ENCODE measurements around the gene TBX4.

The TBX4 gene

DNA sequence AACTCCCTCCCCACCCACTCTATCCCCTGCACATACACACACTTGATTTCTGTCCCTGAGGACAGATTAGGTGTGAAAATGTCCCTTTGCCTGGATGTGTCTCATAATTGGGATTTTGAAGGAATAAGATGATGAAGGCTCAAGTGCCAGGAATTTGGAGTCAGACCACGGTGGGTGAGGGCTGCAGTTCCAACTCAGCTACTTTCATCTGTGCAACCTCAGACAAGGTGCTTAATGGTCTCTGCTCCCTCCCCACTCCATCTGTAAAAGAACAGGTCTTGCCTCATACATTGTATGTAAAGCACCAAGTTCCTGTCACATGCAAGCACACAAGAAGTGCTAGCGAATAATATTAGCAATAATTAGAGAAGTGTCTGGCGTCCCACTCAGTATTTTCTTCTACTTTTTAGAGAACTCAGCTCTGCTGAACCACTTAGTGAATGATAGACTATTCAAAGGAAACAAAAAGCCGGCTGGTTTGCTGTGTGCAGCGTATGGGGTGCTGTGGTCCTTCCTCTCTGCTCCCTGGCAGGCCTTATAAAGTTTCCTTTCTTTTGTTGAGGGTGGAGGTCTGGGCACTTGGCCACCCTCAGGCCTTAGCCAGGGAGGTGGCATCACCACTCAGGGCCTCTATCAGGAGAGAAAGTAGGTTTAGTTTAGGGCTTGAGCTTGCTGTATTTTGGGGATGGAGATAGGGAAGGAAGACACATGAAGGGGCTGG, 6.4 kb downstream of the TBX4 start:
- DNase-seq (ENCODE audit: insufficient read length, low spot score) (no peak), FAIRE-seq (no peak)
- TF ChIP-seq POLR2A (IDR thresholded peaks at IDR 0.05; ENCODE audit: low read depth, low read length) = no peak

DNA sequence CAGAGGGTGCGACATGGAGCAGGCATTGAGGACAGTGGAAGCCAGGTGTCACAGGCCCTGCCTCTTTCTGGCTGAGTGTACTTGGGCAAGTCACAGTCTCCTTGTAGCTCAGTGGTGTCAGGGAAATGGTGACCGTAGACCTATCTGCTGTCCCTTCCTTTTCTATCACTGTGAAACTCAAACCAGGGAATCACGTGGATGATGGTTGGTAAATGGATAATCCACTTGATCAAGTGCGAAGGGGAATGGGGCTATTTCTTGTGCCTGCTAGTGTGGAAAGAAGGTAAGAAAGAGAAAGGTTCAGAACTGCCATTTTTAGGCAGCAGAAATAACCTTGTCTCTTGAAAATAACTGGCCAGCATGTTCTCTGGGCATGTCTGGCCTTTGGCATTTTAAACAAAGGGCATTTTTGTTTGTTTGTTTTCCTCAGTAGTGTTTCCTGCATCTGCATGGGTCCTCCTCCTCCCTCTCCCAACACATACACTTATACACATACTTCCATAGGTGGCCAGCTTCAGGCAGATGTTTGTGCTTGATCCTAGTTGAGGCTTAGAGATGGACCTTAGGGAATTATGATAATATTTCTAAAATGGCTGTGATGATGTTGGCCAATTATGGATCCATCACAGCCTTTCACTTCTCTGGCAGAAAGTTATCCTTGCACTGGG, 7.1 kb downstream of the TBX4 start:
- TF ChIP-seq POLR2A (IDR thresholded peaks at IDR 0.05; ENCODE audit: low read depth, low read length) = no peak
- FAIRE-seq (no peak), DNase-seq (ENCODE audit: insufficient read length, low spot score) (no peak)

DNA sequence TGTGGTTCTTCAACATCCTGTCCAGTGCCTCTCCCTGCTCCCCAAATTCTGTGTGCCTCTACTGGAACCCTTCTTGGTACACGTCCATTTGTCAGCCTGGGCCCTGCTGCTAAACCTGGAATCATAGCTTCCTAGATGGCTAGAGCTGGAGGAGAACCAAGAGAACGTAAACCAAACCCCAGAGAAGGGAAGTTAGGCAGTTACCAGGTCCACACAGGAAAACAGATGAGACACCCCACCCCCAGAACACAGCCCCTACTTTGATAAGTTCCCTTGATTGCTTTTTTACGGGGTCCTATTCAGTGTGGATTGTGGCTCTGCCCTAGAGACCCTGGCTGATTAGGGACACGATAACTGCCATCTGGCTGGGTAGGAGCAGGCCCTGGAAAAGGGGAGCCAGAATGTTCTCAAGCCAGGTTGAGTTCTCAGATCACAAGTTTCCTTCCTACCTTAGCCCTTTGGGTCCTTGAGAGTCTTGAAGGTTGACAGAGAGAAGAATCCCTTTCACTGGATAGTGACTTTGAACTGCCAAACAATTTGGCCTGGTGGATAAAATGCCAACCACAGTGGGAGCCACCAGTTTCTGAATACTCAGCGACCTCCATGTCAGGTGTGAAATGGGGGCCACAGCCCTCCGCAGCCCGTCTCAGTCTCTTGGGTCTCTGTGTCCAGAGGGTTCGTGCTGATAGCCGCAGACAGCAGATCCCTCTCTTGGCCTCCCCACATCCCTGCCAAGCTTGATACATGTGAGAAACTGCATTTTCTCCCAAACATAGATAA, 7.9 kb downstream of the TBX4 start:
- DNase-seq (ENCODE audit: insufficient read length, low spot score) (no peak), FAIRE-seq (no peak)
- no peak for TF ChIP-seq POLR2A (IDR thresholded peaks at IDR 0.05; ENCODE audit: low read depth, low read length)

DNA sequence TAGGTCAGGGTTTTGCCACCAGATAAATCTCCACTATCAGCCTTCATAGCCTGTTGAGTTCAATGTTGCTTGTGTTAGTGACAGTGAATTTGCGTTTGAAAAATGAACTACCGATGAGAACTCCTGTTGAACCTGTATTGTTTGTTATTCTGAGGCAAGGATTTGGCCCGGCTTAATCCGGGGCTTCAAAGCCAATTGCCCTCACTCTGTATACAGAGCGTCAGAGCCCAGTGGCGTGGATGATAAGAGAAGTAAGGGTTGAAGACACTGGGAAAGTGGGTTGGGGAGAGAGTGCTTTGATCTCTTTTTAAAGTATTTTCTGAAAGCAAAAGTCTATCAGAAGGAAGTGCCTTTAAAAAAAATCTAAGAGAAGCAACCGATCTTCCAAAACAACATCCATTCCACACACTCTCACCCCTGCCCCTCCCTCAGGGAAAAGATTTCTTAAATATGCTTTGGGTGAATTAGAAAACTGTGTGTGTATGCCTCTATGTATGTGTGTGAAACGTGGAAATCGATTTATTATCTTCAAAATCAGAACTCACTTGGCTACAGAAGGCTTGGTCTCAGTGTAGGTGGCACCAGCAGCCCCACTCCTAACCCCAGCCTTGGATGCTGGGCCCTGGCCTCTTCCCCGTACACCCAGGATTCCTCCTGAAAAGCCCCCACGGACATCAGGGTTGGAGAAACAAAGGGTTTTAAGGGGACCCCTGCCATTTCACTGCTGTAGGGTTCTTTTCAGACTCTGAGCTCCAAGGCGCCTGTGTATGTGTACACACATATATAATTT, 8.8 kb downstream of the TBX4 start:
- no peak for DNase-seq (ENCODE audit: insufficient read length, low spot score)
- no peak for FAIRE-seq
- TF ChIP-seq POLR2A (IDR thresholded peaks at IDR 0.05; ENCODE audit: low read depth, low read length) = no peak

DNA sequence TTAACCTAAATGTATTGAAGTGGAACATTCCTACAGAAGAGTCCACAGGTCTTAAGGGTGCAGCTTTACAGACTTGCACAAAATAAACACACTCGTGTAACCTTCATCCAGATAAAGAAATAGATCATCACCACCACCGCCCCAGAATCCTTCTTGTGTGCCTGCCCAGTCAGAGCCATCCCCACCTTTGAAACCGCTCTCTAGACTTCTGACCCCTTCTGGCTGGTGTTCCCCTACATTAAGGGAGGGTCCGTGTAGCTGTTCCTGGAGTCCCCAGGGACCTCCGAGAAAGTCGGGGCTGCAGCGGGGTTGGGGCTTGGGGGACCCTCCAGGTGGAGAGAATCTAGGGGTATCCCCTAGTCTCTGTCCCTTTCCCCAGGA, 9.4 kb downstream of the TBX4 start:
- no peak for FAIRE-seq
- TF ChIP-seq POLR2A (IDR thresholded peaks at IDR 0.05; ENCODE audit: low read depth, low read length) = no peak
- no peak for DNase-seq (ENCODE audit: insufficient read length, low spot score)

DNA sequence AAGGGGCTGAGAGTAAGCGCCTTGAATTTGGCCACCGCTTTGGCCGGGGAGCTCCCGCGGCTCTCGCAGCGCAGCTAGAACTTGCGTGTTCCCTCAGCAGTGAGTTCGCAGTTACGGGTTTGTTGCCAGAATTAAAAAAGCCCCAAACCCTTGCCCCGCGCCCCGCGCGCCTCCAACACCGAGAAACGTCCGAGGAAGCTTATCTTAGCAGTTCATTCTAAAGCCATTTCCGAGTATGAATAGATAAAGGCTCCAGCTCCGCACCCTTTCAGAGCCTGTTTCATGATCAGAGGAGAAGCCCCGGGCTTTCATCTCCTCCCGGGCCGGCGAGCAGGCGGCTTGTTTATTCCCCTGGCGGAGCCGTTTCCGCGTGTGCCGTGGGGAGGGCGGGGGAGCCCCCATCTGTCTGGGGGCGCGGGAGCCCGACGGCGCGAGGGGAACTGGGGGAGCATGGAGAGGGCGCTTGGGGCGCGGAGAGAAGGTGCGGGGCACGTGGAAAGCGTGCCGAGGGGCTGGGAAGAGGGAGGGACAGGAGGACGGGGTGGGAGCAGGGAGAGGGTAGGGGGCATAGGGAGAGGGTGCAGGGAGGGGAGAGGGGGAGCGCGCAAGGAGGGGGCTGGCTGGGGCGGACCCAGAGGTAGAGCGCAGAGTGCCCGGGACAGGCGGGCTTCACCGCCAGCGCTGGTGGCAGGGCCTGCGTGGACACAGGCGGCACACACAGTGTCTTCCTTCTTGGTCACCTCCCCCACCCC, 9.9 kb downstream of the TBX4 start:
- DNase-seq (ENCODE audit: insufficient read length, low spot score) (no peak), FAIRE-seq (no peak)
- TF ChIP-seq POLR2A (IDR thresholded peaks at IDR 0.05; ENCODE audit: low read depth, low read length) = no peak

DNA sequence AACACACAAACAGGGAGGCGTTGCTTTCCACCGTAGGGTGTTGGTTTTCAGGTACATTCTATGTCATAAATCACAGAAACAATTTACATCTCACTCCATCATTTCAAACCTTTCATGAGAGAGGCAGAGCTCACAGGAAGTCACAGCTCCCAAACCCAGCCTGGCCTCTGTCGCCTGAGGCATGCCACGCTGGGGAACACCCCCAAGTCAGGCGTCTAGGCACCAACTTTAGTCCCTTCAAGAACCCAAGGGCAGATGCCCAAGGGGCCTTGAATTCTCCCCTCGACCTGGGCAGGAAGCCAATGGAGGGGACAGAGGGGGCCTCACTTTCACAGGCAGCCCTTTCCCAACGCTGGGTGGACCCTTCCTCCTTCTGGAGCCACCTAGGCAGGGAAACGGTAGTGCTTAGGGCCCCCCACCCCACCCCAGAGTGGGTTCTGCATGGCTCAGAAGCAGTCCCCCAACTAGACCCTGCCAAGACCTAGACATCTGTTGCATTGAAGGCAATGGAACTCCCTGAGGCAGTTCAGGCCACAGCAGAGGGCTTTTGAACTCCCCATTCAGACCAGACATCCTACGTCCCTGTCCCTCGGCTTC, 10.6 kb downstream of the TBX4 start:
- FAIRE-seq (no peak), DNase-seq (ENCODE audit: insufficient read length, low spot score) (no peak)
- no peak for TF ChIP-seq POLR2A (IDR thresholded peaks at IDR 0.05; ENCODE audit: low read depth, low read length)

DNA sequence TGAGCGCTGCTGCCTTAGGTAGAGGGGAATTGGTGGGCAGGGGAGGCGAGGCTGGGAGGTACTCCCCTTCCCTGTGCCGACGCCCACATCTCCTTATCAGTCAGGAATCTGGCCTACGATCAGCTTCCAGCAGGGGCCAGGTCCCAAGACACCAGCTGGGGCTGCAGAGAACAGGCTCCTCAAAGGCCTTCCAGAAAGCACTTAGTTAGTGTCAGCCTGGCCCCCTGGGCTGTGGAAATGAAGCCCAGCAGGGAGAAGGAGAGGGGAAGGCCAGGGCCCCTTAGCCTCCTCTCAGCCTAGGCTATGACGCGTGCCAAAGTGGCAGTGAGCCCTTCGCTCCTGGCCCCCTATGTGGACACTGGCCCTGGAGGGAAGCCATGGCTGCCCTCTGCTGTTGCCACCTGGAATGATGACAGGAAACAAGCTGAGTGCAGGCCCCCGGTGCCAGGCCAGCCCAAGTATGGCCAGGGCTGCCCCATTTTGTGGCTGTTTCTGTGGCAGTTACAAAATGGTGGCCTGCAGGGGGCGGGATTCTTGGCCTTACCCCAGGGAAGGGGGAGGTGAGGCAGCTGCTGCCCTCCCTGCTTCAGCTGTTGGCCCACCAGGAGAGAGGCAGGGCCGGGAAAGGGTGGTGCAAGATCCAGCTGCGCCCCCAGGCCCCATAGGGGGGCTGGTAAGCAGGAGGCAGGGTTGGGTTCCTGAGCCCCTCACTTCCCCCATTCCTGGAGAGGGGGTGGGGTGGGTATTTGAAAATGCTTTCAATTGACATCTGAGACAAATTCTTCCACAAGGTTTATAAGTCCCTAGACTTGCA, 11.3 kb downstream of the TBX4 start:
- DNase-seq (ENCODE audit: insufficient read length, low spot score) (no peak), FAIRE-seq (no peak)
- no peak for TF ChIP-seq POLR2A (IDR thresholded peaks at IDR 0.05; ENCODE audit: low read depth, low read length)

DNA sequence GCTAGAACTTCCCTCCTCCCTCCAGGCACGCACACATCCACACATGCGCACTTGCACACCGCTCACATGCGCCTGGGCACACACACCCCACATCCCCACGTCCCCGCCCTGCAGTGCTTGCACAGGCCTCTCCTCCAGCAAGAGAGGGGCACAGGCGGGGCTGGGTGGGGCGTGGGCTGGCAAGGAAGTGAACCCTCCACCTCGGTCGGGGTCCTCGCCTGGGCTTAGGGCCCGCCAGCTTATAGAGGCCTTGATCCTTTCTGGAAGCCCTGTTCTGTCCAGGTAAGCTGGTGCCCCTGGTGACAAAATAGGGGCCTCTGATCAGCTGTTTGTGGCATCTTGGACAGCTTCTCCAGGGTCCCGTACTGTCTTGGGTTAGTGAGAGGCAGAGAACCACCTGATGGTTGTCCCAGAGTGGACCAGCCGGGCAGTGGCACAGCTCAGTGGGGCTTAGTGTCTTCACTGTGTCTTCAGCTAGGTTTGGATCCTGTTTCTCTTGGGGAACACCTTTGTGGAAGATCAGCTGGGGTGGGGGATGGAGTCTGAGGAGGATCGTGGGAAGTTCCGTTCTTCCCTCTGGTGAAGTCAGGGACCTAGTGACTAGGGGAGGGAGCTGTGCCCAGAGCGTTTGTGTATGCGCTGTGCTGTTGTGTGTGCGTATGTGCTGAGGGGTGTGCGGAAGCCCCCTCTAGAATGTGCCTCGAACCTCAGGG, 12.1 kb downstream of the TBX4 start:
- DNase-seq (ENCODE audit: insufficient read length, low spot score) (no peak), FAIRE-seq (no peak)
- TF ChIP-seq POLR2A (IDR thresholded peaks at IDR 0.05; ENCODE audit: low read depth, low read length) = no peak

DNA sequence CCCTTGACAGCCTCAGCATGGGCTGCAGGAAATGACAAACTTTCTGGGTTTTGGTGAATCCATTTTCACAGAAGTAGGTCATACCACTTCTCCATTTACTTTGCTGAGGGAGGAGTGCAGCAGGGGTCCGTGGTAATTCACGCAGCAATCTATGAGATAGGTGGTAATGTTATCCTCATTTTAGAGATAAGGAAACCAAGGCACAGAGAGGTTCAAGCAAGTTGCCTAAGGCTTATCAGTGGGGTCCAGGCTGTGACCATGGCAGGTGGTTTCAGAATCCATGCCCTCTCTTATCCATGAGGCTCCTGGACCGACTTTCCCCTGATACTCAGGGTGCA, 12.6 kb downstream of the TBX4 start:
- FAIRE-seq = no peak
- TF ChIP-seq POLR2A (IDR thresholded peaks at IDR 0.05; ENCODE audit: low read depth, low read length) = no peak
- no peak for DNase-seq (ENCODE audit: insufficient read length, low spot score)

DNA sequence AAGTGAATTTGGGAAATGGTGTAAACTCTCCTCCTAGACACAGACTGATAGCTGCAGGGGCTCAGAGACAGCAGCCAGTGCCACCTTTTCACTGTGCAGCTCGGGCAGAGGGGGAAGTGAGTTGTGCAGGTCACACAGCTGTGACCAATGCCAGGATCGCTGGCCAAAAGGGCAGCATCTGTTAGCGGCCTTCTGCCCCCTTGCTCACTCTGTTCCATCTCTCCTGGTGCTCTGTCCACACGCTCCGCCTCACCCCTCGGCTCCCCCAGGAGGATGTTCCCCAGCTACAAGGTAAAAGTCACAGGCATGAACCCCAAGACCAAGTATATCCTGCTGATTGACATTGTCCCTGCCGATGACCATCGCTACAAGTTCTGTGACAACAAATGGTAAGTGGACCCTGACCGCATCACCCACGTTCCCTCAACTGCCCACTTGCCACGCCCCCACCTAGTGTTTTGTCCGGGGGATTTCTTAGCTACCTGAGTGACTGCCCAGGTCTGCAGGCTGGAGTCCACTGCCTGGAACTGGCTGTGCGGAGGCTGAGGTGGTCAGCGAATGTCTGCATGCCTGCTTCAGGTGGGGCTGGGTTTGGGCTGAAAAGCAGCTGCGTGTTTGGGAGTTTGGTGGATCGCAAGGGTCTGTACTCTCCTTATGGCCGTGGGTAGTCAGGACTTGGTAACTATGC, 13.5 kb downstream of the TBX4 start:
- FAIRE-seq (no peak), DNase-seq (ENCODE audit: insufficient read length, low spot score) (no peak)
- TF ChIP-seq POLR2A (IDR thresholded peaks at IDR 0.05; ENCODE audit: low read depth, low read length) = no peak
